H54 (cell line): Measurements from ENCODE around the gene RIN3.
"Not testable (repeated sequence)": the region's sequence is repeated elsewhere in the genome, so short reads cannot be mapped to it uniquely, and the experiment has no call there.

ENCODE experiments used
- DNase-seq: peaks from one replicate; pipeline ENCODE4 v3.0.0; 2011; ENCODE audit warnings: low spot score, mixed read lengths; ENCODE audit not compliant: insufficient read length
- FAIRE-seq: peaks from 3 replicates; lab custom pipeline; 2011; peaks lifted over from hg19 to GRCh38; lab: Jason Lieb, UNC
- POLR2A ChIP-seq: IDR thresholded peaks from 2 replicates; pipeline ENCODE4 v1.6.1; 2011; ENCODE audit warnings: low read depth, mild to moderate bottlenecking, low read length

Gene RIN3

GRCh38 chr14:92677087-92677668 lies 163.6 kb downstream of the RIN3 start:
- FAIRE-seq = no peak
- no peak for TF ChIP-seq POLR2A
- DNase-seq = no peak

DNA sequence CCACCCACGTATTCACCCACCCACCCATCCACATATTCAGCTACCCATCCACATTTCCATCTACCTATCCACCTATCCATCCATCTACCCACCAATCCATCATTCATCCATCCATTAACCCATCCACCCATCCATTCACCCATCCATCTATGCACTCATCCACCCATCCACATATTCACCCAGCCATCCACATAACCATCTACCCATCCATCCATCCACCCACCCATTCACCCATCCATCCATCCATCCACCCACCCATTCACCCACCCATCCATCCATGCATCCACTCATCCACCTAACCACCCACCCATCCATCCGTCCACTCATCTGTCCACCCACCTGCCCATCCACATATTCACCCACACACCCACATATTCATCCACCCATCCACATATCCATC lies 164.4 kb downstream of the RIN3 start:
- FAIRE-seq (no peak), DNase-seq (no peak)
- TF ChIP-seq POLR2A = no peak

DNA sequence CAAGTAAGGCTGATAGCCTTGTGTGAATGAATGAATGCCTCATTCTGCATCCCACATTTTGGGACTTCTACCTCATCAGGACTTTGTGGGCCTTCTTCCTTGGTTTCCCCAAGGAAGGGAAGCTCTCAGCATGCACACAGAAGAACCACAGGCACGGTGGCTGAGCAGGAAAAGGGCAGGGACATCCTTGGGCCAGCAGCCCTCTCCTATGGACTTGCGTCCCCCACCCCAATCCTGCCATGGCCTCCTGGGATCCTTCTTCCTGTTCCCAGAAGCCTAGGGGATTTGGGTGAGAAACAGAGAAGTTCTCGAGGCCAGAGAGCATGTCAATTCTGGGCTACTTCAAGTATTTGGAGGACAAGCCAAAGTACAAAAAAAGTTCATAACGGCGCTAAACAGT lies 165.2 kb downstream of the RIN3 start:
- FAIRE-seq = no peak
- TF ChIP-seq POLR2A = no peak
- DNase-seq = no peak

DNA sequence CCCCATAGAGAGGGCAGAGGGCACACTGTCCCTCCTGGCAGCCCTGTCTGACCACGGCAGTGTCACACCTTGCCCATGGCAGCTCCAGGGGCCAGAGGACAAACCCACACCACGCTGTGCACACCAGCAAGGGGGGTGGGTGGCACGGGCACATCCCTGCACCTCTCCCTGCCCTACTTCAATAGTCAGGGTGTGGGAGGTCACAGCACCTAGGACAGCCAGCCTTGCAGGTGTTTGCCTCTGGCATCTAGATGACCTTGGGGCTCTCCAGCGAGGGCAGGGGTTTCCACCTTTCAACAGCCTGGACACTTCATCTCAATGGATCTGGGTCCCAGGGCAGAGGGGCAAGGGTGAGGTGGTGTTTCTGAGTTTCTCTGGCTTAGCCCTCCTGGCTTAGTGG lies 165.7 kb downstream of the RIN3 start:
- DNase-seq = no peak
- TF ChIP-seq POLR2A = no peak
- no peak for FAIRE-seq

DNA sequence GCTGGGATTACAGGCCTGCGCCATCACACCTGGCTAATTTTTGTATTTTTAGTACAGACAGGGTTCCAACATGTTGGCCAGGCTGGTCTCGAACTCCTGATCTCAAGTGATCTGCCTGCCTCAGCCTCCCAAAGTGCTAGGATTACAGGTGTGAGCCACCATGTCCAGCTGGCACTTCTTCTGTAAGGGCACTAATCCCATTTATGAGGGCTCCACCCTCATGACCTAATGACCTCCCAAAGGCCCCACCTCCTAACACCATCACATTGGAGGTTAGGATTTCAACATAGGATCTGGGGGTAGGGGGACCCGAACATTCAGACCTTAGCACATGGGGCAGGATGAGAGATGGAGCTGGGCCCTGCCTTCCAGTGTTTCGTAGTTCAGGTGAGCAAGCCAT lies 166.7 kb downstream of the RIN3 start:
- not testable (repeated sequence) for FAIRE-seq, DNase-seq

- TF ChIP-seq POLR2A = no peak
- peak; percentile 66 for FAIRE-seq
- DNase-seq = peak; percentile 82
These were observed 167.4 kb downstream of the RIN3 start for GRCh38 chr14:92680781-92681650.

- FAIRE-seq (no peak), DNase-seq (no peak)
- TF ChIP-seq POLR2A = no peak
These were observed 169.5 kb downstream of the RIN3 start for GRCh38 chr14:92683041-92683440.

- TF ChIP-seq POLR2A = no peak
- FAIRE-seq (no peak), DNase-seq (no peak)
These were observed 171.4 kb downstream of the RIN3 start for GRCh38 chr14:92684801-92685560.

DNA sequence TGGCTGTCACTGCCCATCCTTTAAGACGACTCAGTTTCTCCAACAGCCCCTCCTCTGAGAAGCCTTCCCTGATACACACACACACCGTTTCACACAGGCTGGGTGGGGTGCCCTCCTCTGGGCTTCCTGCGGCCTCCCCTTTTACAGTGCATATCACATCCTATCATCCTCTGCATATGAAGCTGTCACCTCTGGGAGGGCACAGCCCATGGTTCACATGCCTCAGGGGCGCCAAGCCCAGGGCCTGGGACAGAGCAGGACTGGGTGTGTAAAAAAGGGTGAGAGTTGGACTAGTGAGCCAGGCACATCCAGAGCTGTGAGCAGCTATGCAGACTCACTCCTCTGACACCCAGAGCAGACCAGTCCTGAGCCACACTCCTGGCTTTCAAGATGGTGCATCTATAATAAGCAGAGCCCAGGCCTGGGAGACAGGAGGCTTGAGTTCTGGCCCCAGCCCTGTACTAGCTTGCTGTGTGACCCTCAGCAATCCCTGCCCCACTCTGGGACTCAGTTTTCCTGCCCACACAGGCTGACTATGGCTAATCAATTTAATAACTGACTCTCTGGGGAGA lies 172.3 kb downstream of the RIN3 start:
- no peak for FAIRE-seq
- no peak for TF ChIP-seq POLR2A

DNA sequence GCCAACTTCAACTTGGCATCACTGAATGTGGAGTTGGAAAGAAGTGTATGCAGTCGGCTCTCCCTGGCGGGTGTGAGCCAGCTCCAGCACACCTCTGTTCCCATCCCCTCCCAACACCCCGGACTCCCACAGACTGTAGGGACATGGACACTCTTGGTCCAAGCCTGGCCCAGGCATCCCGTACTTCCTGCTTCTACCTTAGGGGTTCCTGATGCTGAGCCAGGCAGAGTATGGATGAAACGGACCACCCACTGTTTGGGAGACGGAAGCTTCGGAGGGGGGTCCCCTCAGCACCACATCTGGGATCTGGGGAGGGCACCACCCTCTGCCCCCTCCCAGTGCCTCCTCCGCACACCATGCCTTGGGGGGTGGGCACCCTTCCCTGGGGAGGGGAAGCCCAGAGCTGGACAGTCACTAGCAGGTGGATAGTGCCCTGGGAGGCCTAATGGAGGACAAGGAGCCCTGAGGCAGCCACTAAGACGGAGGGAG lies 172.9 kb downstream of the RIN3 start:
- DNase-seq (no peak), FAIRE-seq (no peak)
- no peak for TF ChIP-seq POLR2A

More for the DNA sequence above, 172.3 kb downstream of the RIN3 start:
- no peak for DNase-seq

GRCh38 chr14:92686900-92687427 lies 173.4 kb downstream of the RIN3 start:
- TF ChIP-seq POLR2A = no peak
- peak; percentile 63 for DNase-seq
- no peak for FAIRE-seq

GRCh38 chr14:92687681-92688433 lies 174.3 kb downstream of the RIN3 start:
- FAIRE-seq (no peak), DNase-seq (no peak)
- TF ChIP-seq POLR2A = no peak

- FAIRE-seq (no peak), DNase-seq (no peak)
These were observed 175.1 kb downstream of the RIN3 start for GRCh38 chr14:92688434-92689375.

More at GRCh38 chr14:92688434-92689375, 175.1 kb downstream of the RIN3 start:
- no peak for TF ChIP-seq POLR2A
